GM15510 (cell line): ENCODE data around the gene C9orf85.

Experiments
- POLR2A ChIP-seq: IDR thresholded peaks from 3 replicates; pipeline ENCODE4 v1.6.1; 2011; ENCODE audit warnings: borderline replicate concordance; ENCODE audit not compliant: insufficient read length; ENCODE audit errors: extremely low read depth

C9orf85 gene, protein sequence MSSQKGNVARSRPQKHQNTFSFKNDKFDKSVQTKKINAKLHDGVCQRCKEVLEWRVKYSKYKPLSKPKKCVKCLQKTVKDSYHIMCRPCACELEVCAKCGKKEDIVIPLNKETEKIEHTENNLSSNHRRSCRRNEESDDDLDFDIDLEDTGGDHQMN

DNA sequence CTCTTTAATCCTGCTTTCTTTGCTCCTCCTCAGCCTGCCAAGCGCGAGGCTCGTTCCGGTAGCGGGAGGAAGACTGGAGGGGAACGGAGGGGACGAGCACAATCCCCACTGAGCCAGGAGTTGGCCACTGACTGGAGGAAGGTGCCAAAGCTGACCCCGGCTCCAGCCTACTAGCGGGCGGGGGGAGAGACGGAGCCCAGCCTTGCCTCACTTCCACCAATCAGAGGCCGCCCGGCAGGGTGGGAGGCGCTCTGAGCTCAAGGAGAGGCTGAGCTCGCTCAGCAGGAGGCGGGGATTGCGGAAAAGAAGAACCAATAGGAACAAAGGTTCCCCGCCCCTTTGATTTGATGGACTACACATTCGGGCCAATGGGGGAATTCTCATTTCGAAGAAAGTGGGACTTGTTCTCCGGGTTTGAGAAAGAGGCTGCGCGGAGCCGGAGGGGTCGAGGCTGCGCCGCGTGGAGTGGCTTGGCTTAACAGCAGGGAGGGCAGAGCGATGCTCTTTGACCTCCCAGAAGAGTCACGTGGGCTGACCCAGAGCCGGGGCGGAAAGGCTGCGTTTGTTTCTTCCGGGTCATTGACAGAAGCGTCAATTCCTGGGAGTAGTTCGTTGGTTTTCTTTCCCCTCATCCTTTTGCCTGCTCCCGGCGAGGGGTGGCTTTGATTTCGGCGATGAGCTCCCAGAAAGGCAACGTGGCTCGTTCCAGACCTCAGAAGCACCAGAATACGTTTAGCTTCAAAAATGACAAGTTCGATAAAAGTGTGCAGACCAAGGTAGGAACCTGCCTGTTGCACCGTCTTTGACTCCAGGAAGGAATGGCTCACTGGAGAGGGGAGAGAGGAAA is at the start of gene C9orf85, which contains the start of gene ABHD17B:
Gene C9orf85, plus strand, starts transcription at position 579 of the 847 bp plus-strand sequence. Its CDS starts 96 bp downstream, at position 675.
Gene ABHD17B, minus strand, starts transcription at position 133 of the 847 bp plus-strand sequence. CDS start 36,113 bp downstream, outside the sequence.
- TF ChIP-seq POLR2A: peak; percentile 98

DNA sequence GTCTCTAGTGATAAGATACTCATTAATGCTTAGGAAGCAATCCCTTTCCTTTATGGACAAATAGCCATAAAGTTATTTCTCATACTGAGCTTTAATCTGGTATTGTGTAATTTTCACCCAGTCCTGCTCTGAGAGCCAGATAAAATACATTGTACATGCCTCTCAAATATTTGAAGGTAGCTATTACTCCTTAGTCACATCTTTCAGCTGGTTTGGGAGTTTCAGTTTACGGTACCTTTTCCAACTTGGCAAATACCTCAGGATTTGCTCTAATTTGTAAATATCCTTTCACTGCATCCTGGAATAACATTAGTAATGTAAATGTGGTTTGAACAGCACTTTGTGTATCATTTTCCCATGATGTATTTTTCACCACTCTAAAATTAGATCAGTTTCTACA is 47.8 kb upstream of the C9orf85 start:
- no peak for TF ChIP-seq POLR2A

DNA sequence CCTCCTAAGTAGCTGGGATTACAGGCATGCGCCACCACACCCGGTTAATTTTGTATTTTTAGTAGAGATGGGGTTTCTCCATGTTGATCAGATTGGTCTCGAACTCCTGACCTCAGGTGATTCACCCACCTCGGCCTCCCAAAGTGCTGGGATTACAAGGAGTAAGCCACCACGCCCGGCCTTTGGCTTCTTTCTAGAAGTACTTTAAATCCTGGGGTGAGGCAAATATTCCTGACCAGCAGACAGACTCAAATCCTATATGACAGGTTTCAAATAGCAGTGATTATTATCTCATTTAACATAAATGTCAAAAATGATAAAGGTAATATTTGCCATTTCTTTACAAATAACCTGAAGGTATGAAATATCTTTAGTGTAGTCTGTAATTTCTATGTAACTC is 36.1 kb upstream of the C9orf85 start:
- no peak for TF ChIP-seq POLR2A

DNA sequence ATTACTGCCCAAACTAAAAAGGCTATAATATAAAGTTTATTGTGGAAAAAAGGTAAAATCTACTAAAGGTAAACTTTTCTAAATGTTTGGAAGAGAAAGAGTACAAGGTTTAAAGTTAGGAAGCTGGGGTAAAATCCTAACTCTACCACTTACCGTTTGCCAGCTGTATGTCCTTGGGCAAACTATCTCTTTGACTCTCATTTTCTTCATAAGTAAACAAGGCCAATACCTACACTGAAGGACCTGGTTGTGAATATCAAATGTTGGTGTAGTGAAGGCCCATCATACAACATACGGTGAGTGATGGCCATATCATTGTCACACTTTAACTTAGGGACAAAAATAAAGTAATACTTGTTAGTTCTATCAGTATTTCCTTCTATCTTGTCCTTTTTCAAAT is 35.3 kb upstream of the C9orf85 start:
- TF ChIP-seq POLR2A: no peak

DNA sequence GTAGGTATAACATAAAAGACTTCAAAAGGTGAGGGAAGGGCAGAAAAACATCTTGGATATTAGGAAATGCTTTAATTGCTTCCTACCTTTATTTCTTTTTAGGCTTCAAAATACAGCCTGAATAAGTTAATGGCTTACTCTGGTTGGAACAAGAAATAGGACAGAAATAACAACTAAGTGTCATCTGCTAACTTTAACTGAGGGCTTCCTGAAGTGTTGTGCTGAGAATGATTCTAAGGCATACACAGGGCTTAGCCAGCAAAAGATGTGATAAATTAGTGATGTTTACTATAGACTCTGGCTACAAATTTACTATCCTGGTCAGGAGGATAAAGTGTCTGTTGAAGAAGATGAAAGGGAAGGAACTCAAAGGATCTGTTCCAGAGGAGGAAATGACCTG is 34.6 kb upstream of the C9orf85 start:
- TF ChIP-seq POLR2A: no peak

DNA sequence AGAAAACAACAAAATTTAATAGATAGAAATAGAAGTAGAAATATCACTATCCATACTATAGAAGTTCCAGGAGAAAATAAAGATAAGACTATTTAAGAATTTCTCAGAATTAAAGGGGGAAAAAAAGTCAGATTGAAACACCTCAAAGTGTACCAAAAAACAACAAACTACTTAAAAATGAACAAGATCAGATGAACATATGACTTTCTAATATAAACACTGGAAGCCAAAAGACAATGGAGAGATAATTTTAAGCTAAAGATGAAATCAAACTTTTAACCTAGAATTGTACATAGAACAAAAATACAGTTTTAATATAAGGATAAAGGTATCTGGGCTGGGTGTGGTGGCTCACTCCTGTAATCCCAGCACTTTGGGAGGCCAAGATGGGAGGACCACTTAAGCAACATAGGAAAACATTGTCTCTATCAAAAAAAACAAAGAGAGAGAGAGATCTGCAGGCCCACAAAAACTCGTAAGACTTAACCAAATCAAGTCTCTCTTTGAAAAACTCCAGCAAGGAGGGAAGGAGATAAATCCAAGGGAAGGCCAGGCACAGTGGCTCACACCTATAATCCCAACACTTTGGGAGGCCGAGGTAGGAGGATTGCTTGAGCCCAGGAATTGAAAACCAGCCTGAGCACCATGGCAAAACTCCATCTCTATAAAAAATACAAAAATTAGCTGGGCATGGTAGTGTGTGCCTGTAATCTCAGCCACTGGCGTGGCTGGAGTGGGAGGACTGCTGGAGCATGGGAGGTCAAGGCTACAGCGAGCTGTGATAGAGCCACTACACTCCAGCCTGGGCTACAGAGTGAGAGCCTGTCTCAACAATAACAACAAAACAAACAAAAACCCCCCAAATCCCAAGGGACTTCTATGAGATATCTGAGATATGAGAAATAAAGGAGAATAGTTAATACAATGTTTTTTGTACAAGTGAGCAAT is 32.8 kb upstream of the C9orf85 start:
- no peak for TF ChIP-seq POLR2A

DNA sequence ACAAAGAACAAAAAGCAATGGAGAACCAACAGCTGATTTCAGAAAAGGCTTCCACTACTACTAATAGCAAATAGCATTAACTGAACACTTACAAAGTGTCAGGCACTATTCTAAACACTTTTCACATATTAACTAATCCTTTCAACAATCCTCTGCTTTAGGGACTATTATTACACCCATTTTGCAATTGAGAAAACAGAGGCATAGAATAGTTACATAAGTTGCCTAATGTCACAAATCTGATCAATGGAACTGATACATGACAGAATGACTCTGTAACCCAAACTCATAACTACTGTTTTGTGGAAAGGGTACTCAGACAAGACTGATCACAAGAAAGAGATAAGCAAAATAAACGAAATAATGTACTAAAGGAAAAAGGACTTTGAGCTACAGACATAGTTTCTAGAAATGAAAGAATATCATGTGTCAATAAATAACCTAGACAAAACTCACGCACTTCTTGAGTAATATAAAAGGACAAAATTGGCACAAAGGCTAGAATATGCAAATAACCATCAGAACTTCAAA is 31.7 kb upstream of the C9orf85 start:
- no peak for TF ChIP-seq POLR2A

DNA sequence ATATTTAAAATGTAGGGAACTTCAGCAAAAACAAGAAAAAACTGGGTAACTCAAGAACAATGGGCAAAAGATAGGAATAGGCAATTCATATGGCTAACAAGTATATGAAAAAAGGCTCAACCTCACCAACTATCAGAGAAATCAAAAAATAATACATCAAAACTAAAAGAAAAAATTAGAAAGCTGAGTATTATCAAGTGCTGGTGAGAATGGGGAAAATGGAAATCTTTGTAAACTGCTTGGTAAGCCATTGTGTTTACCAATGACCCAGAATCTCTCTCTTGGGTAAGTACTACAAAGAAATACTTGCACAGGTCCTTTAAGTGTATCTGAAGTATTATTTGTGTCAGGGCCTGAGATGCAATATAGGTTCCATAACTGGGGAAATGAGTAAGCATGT is 27.4 kb upstream of the C9orf85 start:
- TF ChIP-seq POLR2A: no peak

DNA sequence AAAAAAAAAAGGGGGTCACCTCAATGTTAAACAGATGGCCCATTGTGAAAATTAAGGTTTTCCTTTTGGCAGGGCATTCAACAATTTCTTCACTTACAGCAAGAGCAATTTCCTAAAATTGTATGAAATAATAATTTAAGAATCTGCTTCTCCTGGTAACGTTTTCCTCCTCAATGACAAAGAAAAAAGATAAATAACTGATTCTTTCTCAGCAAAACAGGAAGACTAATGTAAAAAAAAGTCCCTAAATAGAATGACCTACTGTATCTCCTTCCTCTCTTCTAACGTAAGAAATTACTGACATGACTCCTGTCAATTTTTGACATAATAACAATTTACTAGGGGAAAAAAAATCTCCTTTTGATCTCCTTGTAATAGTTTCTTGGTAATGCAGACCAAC is 26.0 kb upstream of the C9orf85 start:
- TF ChIP-seq POLR2A: no peak

DNA sequence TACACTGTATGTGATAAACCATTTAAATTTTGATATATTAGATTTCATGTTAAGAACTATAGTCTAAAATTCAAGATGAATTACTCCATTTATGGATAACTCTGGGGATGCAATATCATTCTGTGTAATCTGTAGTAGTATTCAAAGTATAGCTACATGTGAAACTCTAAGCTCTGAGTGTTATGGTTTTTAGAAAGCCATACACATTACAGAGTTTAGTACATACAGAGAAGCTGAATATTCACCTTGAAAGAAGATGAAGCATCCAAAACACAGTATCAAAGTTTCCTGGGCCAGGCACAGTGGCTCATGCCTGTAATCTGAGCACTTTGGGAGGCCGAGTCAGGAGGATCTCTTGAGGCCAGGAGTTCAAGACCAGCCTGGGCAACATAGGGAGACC is 25.4 kb upstream of the C9orf85 start:
- TF ChIP-seq POLR2A: no peak

DNA sequence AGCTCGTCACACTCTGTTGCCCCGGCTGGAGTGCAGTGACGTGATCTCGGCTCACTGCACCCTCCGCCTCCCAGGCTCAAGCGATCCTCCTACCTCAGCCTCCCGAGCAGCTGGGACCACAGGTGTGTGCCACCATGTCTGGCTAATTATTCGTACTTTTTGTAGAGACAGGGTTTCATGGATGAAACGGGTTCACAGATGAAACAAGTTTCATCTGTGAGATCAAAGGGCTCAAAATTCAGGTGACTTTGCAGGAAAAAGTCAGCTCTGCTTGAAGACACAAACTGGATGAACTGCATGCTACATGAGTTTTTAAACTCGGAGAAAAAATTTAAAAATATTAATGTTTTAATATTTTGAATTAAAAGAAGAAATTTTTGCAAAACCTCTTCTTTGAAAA is 24.9 kb upstream of the C9orf85 start:
- no peak for TF ChIP-seq POLR2A

DNA sequence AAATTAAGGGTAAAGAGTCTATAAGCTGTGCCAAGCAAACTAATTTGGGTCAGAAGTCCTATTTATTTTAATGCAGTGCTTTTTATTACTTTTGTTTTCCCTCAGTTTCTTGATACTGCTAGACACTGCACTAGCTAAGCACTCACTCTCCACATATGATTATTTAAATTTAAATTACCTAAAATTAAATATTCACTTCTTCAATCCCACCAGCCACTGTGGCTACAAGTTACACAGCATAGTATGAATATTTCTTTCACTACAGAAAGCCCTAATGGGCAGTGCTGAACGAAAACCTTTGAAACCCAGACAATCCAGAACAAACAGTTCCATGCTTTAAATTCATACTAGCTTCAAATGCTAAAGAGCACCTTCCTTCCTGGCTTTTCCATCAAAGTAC is 24.1 kb upstream of the C9orf85 start:
- TF ChIP-seq POLR2A: no peak

DNA sequence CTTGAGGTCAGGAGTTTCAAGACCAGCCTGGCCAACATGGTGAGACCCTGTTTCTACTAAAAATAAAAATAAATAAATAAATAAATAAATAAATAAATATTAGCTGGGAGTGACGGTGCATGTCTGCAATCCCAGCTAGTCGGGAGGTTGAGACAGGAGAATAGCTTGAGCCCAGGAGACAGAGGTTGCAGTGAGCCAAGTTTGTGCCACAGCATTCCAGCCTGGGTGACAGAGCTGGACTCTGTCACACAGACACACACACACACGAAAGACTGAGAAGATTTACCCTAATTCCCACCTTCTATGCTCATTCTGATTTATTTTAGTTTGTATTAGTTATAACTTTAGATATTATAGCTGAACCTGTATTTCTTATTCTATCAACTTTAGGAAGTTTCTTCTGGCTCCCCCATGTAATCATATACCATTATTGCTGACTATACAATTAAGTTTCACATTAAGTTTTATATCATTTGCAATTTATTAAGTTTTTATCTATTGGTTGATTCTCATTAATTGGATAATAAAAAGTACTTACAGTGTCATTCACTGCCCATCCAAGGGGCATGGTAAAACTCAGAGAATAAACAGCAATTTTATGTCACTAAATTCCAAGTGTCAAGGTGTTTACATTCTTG is 21.3 kb upstream of the C9orf85 start:
- no peak for TF ChIP-seq POLR2A

DNA sequence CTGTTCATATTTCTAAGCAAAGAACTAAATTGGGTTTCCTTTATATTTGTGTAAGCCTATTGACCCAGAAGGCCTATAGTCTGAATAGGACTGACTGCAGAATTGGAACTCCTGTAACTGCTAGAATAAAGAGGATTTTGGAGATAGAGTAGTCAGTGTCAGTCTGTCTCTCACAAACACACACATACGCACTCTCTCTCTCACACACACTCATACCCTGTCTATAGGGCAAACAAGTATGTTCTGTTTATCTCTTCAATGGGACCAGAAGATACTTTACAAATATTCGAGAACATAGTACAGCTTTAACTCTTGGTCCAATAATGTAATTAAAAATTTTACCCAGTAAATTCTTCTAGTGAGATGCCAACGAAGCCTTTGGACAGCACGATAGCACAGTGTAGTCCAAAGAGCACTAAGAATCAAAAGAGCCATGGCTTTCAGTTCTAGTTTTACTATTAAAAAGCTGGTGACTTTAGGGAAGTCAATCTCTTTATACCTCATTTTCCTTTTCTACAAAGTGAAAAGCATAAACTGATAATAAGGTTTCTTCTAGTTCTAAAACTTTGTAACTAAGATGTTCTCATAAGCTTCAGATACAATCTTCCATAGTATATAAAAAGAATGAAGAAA is 19.8 kb upstream of the C9orf85 start:
- TF ChIP-seq POLR2A: no peak
